H7 (cell line): ENCODE data around the gene PADI6. TPM values are rescaled to one million over a fixed set of nuclear protein-coding genes. Genes with fewer than 3 reads are reported as not detected.

Experiments used
- DNase-seq: peaks from one replicate; pipeline ENCODE4 v3.0.0; 2012
- H3K27me3 ChIP-seq: 2 replicates; pipeline ENCODE4 v1.6.0; 2011; ENCODE audit warnings: mild to moderate bottlenecking, low read length; ENCODE audit not compliant: control insufficient read depth, insufficient read depth
- H3K36me3 ChIP-seq: replicated peaks from 2 replicates; pipeline ENCODE4 v1.5.1; 2011; ENCODE audit warnings: low read length; ENCODE audit not compliant: control insufficient read depth, insufficient read depth
- H3K4me3 ChIP-seq: 2 replicates; pipeline ENCODE4 v1.5.1; 2011; ENCODE audit warnings: low read depth, mild to moderate bottlenecking, control low read depth, low read length, moderate library complexity; ENCODE audit not compliant: insufficient read depth
- total RNA-seq: library from RNA; depleted of rRNA; stranded (reverse); fragments of >200 nt; shearing (Covaris generic); gene quantifications from 2 replicates; pipeline ENCODE4 v1.2.3, GENCODE V29; 2014

PADI6 gene
- total RNA-seq, 1 experiment from 2014 or later = not detected

GRCh38 chr1:17365293-17365692, 6.7 kb upstream of the PADI6 start:
- Histone ChIP-seq H3K4me3 (no peak overlapping the region), H3K36me3 (no peaks in the 10 kb centered on the region), H3K27me3 (no peaks in the 10 kb centered on the region)
- no peak for DNase-seq

DNA sequence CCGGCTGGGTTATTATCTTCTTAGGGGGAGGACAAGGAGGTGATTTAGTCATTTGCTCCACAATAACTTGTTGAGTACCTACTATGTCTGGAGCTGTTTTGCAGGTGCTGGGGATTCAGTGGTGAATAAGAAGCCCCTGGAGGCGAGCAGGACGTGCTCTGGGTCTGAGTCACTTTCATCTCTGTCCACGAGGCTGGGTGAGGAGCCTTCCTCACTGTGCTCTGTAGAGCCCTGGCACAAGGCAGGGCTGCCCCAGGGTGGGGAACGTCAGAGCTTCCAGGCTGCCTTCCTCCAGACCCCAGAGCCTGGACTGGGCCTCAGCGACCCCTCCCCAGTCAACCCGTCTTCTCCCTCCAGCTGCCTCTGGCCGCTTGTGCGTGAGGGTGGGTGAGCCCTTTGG, 2.5 kb upstream of the PADI6 start:
- DNase-seq = no peak
- H3K4me3 ChIP-seq = no peak overlapping the region

GRCh38 chr1:17370618-17371017, 1.4 kb upstream of the PADI6 start:
- Histone ChIP-seq H3K27me3 (no peaks in the 10 kb centered on the region), H3K4me3 (no peak overlapping the region), H3K36me3 (no peaks in the 10 kb centered on the region)
- DNase-seq = peak; percentile 86

More for the DNA sequence above, 2.5 kb upstream of the PADI6 start:
- Histone ChIP-seq H3K27me3 (no peaks in the 10 kb centered on the region), H3K36me3 (no peaks in the 10 kb centered on the region)

GRCh38 chr1:17372955-17373354, 959 bp downstream of the PADI6 start:
- DNase-seq = no peak
- Histone ChIP-seq H3K36me3 (no peaks in the 10 kb centered on the region), H3K27me3 (no peaks in the 10 kb centered on the region), H3K4me3 (no peak overlapping the region)

DNA sequence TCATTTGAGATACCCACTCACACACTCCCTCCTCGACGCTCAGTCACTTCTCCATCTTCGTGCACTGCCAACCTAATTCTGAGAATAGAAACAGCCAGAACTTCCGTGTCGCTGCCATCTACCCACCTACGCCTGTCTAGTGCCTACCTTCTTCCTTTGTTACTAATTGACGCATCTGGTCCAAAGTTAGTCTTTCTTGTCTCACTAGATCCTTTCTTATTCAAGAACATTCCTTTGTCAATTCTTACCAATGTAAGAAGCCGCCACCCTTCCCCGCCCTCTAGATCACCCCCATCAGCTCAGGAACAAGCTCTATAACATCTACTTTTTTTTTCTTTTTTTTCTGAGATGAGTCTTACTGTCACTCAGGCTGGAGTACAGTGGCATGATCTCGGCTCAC, 3.7 kb downstream of the PADI6 start:
- Histone ChIP-seq H3K27me3 (no peaks in the 10 kb centered on the region), H3K36me3 (no peaks in the 10 kb centered on the region), H3K4me3 (no peak overlapping the region)
- no peak for DNase-seq

DNA sequence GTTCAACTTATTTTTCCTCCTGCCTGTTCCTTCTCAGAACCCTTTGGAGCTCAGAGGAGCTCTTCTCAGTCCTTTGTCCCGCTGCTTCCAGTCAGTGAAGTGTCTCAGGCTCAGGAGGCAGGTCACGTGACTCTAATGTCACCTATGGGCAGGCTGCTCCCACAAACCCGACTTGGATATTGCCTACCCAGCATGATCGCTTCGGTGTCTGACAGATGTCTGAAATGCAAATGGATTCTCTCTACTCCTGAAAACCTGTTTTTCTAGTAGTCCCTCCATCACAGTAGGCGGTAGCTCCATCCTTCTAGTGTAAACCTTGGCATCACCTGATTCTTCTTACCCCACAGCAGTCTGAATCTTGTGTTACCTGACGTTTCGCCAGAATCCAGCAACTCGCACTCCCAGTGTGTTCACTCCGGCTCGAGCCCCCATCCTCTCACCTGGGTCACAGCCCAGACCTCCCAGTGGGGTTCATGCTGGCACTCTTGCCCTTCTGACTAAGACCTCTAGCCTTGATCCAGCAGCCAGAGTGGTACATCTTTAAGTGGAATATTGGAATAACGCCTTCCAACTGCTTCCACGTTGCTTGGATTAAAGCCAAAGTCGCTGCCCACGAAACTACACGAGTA, 5.4 kb downstream of the PADI6 start:
- peak; percentile 88 for DNase-seq
- Histone ChIP-seq H3K36me3 (no peaks in the 10 kb centered on the region), H3K4me3 (no peak overlapping the region), H3K27me3 (no peaks in the 10 kb centered on the region)

- Histone ChIP-seq H3K36me3 (no peaks in the 10 kb centered on the region), H3K27me3 (no peaks in the 10 kb centered on the region), H3K4me3 (no peak overlapping the region)
- DNase-seq = no peak
Measured at GRCh38 chr1:17381161-17381560, 9.2 kb downstream of the PADI6 start.

DNA sequence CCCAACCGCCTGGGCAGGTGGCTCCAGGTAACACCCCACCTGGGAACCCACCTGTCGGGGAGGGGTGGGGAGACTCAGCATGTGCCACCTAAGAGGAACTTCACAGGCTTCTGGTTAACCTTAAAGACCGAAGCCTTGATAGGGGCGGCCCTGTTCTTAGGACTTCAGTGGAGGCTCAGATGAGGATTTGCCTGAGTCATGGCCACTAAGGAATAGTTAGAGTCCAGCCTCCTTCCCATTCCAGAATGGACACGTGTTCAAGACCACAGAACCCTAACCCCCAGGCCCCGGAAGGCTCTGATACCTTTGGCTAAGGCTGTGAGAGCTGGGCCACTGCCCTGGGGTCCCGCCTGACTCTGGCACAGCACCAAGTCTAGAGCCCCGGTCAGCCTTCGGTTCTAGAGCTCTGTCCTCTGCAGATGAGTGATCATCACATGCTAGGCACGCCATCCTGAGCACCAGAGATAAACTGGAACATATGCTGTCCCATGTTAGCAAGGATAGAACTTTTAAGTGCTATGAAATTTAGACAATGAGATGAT, 20.3 kb downstream of the PADI6 start:
- DNase-seq = no peak
- H3K4me3 ChIP-seq = no peak overlapping the region
- H3K36me3 ChIP-seq = no peaks in the 10 kb centered on the region
- H3K27me3 ChIP-seq = no peaks in the 10 kb centered on the region; the same call in none of the 2 replicates

DNA sequence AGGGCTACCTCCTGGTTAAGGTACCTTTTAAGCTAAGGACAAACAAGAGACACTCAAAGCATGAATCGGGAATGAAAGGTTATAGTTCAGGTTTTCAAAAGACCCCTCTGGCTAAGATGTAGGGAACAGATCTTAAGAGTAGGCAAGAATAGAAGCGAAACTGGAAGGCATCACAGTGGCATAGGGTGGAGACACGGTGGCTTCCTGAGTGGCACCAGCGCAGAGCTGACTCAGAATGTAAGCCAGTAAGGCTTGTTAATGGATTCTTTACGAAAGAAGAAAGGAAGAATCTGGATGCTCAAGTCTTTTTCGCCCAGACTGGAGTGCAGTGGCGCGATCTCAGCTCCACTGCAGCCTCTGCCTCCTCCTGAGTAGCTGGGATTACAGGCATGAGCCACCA, 21.2 kb downstream of the PADI6 start:
- H3K36me3 ChIP-seq = no peaks in the 10 kb centered on the region
- no peak for DNase-seq
- no peak overlapping the region for H3K4me3 ChIP-seq
- no peaks in the 10 kb centered on the region; the same call in none of the 2 replicates for H3K27me3 ChIP-seq

DNA sequence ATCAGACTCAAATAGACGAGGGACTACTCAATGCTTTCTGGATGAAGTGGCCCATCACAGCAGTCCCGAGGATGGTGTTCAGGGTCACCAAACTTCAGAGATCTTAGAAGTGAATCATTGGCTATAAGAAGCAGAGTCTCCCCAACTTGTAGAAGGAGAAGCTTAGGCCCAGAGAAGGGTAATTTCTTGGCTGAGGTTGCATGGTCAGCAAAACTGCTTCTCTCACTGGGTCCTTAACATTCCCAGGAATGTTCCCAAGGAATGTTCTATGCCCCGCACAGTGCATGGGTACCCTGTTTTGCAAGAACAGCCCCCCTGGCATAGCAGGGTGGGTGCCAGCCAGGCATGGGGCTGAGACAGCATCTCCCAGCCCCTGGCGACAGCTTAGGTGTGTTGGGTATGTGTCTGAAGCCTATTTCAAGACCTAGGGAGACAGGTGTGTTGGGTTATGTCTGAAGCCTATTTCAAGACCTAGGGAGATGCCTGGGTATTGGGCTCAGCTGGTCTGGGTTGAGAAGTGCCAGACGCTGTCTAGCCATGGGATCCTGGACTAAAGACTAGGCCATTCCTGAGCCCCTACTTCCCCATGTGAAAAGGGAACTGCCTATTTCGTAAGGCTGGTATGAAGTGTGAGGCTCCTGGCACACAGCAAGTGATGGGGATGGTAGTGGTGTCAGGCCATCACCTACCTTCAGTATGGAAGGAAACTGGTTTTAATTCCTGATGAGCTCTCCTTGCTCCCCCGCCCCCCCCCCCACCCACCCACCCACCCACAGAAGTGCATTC, 26.1 kb downstream of the PADI6 start:
- no peaks in the 10 kb centered on the region for H3K36me3 ChIP-seq

DNA sequence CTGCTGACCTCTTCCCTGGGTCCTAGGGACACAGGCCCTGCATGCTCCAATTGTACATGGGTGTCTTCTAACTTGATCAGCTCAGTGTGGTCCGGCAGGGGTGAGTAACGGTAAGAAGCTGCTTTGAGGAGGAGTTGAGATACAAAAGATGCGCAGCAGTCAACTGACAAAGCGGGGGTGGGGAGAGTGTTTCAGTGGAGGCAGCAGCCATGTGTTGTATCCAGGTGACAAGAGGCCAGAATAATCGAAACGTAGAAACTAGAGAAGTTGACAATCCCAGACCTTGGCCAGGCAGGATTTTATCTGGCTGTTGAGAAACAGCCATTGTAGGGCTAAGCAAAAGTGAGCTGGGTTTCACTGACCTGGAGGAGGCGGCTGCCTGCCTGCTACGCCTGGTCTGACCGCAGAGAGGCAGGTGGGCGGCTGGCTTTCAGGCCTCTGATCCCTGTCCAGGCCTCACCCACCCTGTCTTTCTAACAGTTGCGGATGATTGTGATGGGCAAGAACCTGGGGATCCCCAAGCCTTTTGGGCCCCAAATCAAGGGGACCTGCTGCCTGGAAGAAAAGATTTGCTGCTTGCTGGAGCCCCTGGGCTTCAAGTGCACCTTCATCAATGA, 28.8 kb downstream of the PADI6 start:
- no peaks in the 10 kb centered on the region for H3K27me3 ChIP-seq

More for the DNA sequence above, 26.1 kb downstream of the PADI6 start:
- no peak for DNase-seq
- no peaks in the 10 kb centered on the region for H3K27me3 ChIP-seq
- H3K4me3 ChIP-seq = no peak overlapping the region

GRCh38 chr1:17401841-17402240, 29.8 kb downstream of the PADI6 start:
- H3K27me3 ChIP-seq = no peaks in the 10 kb centered on the region
- peaks cover 3% of the 10 kb centered on the region for H3K36me3 ChIP-seq

More for the DNA sequence above, 28.8 kb downstream of the PADI6 start:
- peaks cover under 1% of the 10 kb centered on the region for H3K36me3 ChIP-seq
- no peak overlapping the region for H3K4me3 ChIP-seq
- DNase-seq = peak; percentile 82

DNA sequence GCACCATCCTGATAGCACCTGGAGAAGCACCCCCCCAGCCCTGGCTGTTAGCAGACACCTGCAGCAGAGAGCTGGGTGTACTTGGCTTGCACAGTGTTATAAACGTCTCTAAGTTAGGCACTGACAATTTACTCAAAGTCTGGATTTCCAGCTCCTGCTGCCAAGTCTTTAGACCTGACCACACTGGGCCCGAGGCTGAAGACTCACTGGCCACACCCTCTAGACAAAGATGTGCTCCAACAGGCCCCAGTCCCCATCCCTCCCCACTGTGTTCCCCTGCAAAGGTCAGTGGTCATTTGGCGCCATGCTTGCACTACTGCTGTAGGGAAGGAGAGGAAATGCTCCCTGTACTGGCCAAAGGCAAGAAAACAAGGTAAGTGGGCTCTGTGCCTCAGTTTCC, 31.1 kb downstream of the PADI6 start:
- no peak for DNase-seq
- Histone ChIP-seq H3K36me3 (peaks cover 6% of the 10 kb centered on the region), H3K4me3 (no peak overlapping the region), H3K27me3 (no peaks in the 10 kb centered on the region)

More at GRCh38 chr1:17401841-17402240, 29.8 kb downstream of the PADI6 start:
- DNase-seq = peak; percentile 63
- H3K4me3 ChIP-seq = no peak overlapping the region

GRCh38 chr1:17404034-17404684, 32.2 kb downstream of the PADI6 start:
- peak; percentile 71 for DNase-seq
- H3K36me3 ChIP-seq = peaks cover 11% of the 10 kb centered on the region
- no peak overlapping the region for H3K4me3 ChIP-seq
- H3K27me3 ChIP-seq = no peaks in the 10 kb centered on the region
